Fibroblast of lung (primary cell): ENCODE data around the gene DUSP8. TPM values are rescaled to one million over a fixed set of nuclear protein-coding genes. Genes with fewer than 3 reads are reported as not detected.

ENCODE experiments used
- DNase-seq, 2 donors: peaks; one replicate each; pipeline versions ENCODE4 v3.0.0 to v3.0.0-alpha.2; 2010; ENCODE audit warnings: low read depth in 2 of 2
- H2AFZ ChIP-seq: 2 replicates; pipeline ENCODE4 v1.5.1; 2012; ENCODE audit warnings: low read length, control low read depth, inconsistent platforms
- H3K27ac ChIP-seq: 2 replicates; pipeline ENCODE4 v1.5.1; 2011; ENCODE audit warnings: low read length, control low read depth; ENCODE audit not compliant: insufficient read depth
- H3K27me3 ChIP-seq: 2 replicates; pipeline ENCODE4 v1.5.1; 2011; ENCODE audit warnings: mild to moderate bottlenecking, low read length; ENCODE audit not compliant: control insufficient read depth, insufficient read depth
- H3K36me3 ChIP-seq: 2 replicates; pipeline ENCODE4 v1.5.1; 2011; ENCODE audit warnings: low read length; ENCODE audit not compliant: control insufficient read depth, insufficient read depth
- H3K4me1 ChIP-seq: 2 replicates; pipeline ENCODE4 v1.5.1; 2011; ENCODE audit warnings: low read length; ENCODE audit not compliant: control insufficient read depth, insufficient read depth; ENCODE audit errors: extremely low read depth
- H3K4me2 ChIP-seq: 2 replicates; pipeline ENCODE4 v1.5.1; 2011; ENCODE audit warnings: low read length, control low read depth; ENCODE audit not compliant: insufficient read depth; ENCODE audit errors: extremely low read depth
- H3K4me3 ChIP-seq, 4 experiments: fragments of 200-600 bp in 1 of 4; sonication (generic) in 1 of 4; replicated peaks in 1 of 4; 2 replicates each; pipeline ENCODE4 v1.5.1; 2011 to 2016; ENCODE audit warnings: low read length in 4 of 4, low read depth in 3 of 4, mild to moderate bottlenecking in 3 of 4, control low read depth in 2 of 4, inconsistent platforms in 1 of 4, mixed read lengths in 1 of 4; ENCODE audit not compliant: insufficient read depth in 1 of 4; ENCODE audit errors: control extremely low read depth in 1 of 4
- H3K79me2 ChIP-seq: 2 replicates; pipeline ENCODE4 v1.5.1; 2012; ENCODE audit warnings: mild to moderate bottlenecking, low read length, inconsistent platforms; ENCODE audit not compliant: control insufficient read depth, insufficient read depth
- H3K9ac ChIP-seq: 2 replicates; pipeline ENCODE4 v1.5.1; 2011; ENCODE audit warnings: mild to moderate bottlenecking, low read length, control low read depth; ENCODE audit not compliant: insufficient read depth
- H3K9me3 ChIP-seq: 2 replicates; pipeline ENCODE4 v1.5.1; 2012; ENCODE audit warnings: low read depth, low read length; ENCODE audit not compliant: control insufficient read depth, insufficient read depth
- H4K20me1 ChIP-seq: 2 replicates; pipeline ENCODE4 v1.5.1; 2011; ENCODE audit warnings: low read length; ENCODE audit not compliant: control insufficient read depth, insufficient read depth; ENCODE audit errors: extremely low read depth
- EZH2 ChIP-seq: IDR thresholded peaks from 2 replicates; pipeline ENCODE4 v1.5.1; 2012; ENCODE audit warnings: low read length, control low read depth, mild to moderate bottlenecking; ENCODE audit errors: missing control alignments
- polyA plus RNA-seq, 2 donors: library from polyadenylated mRNA; depleted of rRNA in 1 of 2; stranded (reverse) in 1 of 2; unstranded in 1 of 2; fragments of >200 nt; gene quantifications; 2 replicates each; pipeline ENCODE4 v1.2.1, GENCODE V29; 2011 to 2012; ENCODE audit warnings: missing spikeins in 1 of 2
- total RNA-seq: library from RNA; depleted of rRNA; stranded (reverse); fragments of >200 nt; gene quantifications from 2 replicates; pipeline ENCODE4 v1.2.1, GENCODE V29; 2014
- TF ChIP-seq, protein P1 (sequence below), 2 donors: IDR thresholded peaks in 1 of 2; conservative IDR thresholded peaks in 1 of 2; 1 replicate in 1 of 2; 2 replicates in 1 of 2; pipeline ENCODE4 v1.5.1; 2011 to 2012; ENCODE audit warnings: low read length in 2 of 2, control low read depth in 1 of 2, inconsistent platforms in 1 of 2, low read depth in 1 of 2, mild to moderate bottlenecking in 1 of 2

Gene DUSP8
- total and polyA plus RNA-seq, 2 donors (not counting 1 experiment from before 2014, with no cell fraction given) = 0.62 to 0.66 TPM

GRCh38 chr11:1529774-1530173 lies 42.3 kb downstream of the DUSP8 start:
- Histone ChIP-seq H3K9me3 (no peaks in the 10 kb centered on the region), H3K27ac (no peak overlapping the region), H3K79me2 (peaks cover 41% of the 10 kb centered on the region), H3K27me3 (no peaks in the 10 kb centered on the region), H3K36me3 (peaks cover 1% of the 10 kb centered on the region), H4K20me1 (peaks cover 2% of the 10 kb centered on the region), H3K9ac (no peak overlapping the region), H2AFZ (no peak overlapping the region), H3K4me2 (no peak overlapping the region), H3K4me3 (no peak overlapping the region), H3K4me1 (peaks cover 3% of the 10 kb centered on the region)
- no peak for TF ChIP-seq EZH2
- TF ChIP-seq, protein P1, sequence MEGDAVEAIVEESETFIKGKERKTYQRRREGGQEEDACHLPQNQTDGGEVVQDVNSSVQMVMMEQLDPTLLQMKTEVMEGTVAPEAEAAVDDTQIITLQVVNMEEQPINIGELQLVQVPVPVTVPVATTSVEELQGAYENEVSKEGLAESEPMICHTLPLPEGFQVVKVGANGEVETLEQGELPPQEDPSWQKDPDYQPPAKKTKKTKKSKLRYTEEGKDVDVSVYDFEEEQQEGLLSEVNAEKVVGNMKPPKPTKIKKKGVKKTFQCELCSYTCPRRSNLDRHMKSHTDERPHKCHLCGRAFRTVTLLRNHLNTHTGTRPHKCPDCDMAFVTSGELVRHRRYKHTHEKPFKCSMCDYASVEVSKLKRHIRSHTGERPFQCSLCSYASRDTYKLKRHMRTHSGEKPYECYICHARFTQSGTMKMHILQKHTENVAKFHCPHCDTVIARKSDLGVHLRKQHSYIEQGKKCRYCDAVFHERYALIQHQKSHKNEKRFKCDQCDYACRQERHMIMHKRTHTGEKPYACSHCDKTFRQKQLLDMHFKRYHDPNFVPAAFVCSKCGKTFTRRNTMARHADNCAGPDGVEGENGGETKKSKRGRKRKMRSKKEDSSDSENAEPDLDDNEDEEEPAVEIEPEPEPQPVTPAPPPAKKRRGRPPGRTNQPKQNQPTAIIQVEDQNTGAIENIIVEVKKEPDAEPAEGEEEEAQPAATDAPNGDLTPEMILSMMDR (conservative IDR thresholded peaks at IDR 0.05 in 1 of 2, IDR thresholded peaks at IDR 0.05 in 1 of 2; ENCODE audit: low read depth in 1 of 2, low read length in 2 of 2) = no peak
- DNase-seq = no peak

- H3K79me2 ChIP-seq = peaks cover 36% of the 10 kb centered on the region
- TF ChIP-seq, protein P1 (conservative IDR thresholded peaks at IDR 0.05 in 1 of 2, IDR thresholded peaks at IDR 0.05 in 1 of 2; ENCODE audit: low read depth in 1 of 2, low read length in 2 of 2) = no peak
- no peak for TF ChIP-seq EZH2
- peaks cover 2% of the 10 kb centered on the region for H4K20me1 ChIP-seq
Measured at GRCh38 chr11:1529286-1529685, 42.8 kb downstream of the DUSP8 start.

GRCh38 chr11:1528710-1529109 lies 43.4 kb downstream of the DUSP8 start:
- H3K79me2 ChIP-seq = peaks cover 36% of the 10 kb centered on the region

More at GRCh38 chr11:1529286-1529685, 42.8 kb downstream of the DUSP8 start:
- peaks cover 3% of the 10 kb centered on the region for H3K4me1 ChIP-seq
- DNase-seq = no peak
- H3K9ac ChIP-seq = no peak overlapping the region
- no peak overlapping the region for H3K27ac ChIP-seq
- H3K4me2 ChIP-seq = no peak overlapping the region
- H3K9me3 ChIP-seq = no peaks in the 10 kb centered on the region
- H3K27me3 ChIP-seq = no peaks in the 10 kb centered on the region
- peaks cover under 1% of the 10 kb centered on the region for H3K36me3 ChIP-seq
- H3K4me3 ChIP-seq = no peak overlapping the region
- no peak overlapping the region for H2AFZ ChIP-seq

More at GRCh38 chr11:1528710-1529109, 43.4 kb downstream of the DUSP8 start:
- H3K4me2 ChIP-seq = no peak overlapping the region
- H3K27ac ChIP-seq = no peak overlapping the region
- no peak for DNase-seq
- H3K27me3 ChIP-seq = no peaks in the 10 kb centered on the region
- TF ChIP-seq, protein P1 (conservative IDR thresholded peaks at IDR 0.05 in 1 of 2, IDR thresholded peaks at IDR 0.05 in 1 of 2; ENCODE audit: low read depth in 1 of 2, low read length in 2 of 2) = no peak
- TF ChIP-seq EZH2 = no peak
- no peak overlapping the region for H2AFZ ChIP-seq
- H3K36me3 ChIP-seq = no peaks in the 10 kb centered on the region
- H3K9me3 ChIP-seq = no peaks in the 10 kb centered on the region
- H3K4me3 ChIP-seq = no peak overlapping the region
- H4K20me1 ChIP-seq = peaks cover 2% of the 10 kb centered on the region
- no peak overlapping the region for H3K9ac ChIP-seq
- H3K4me1 ChIP-seq = peaks cover 3% of the 10 kb centered on the region
